Fibroblast of peridontal ligament (primary cell): ENCODE measurements around the gene PM20D2.
A peak's percentile ranks its signal among the peaks of the same experiment; 100 is the strongest.

Experiments
- DNase-seq: peaks from one replicate; pipeline ENCODE4 v3.0.0-alpha.2; 2010; ENCODE audit errors: extremely low read depth

PM20D2 gene

GRCh38 chr6:89145091-89145955 is 532 bp upstream of the PM20D2 start:
- peak; percentile 29 for DNase-seq

DNA sequence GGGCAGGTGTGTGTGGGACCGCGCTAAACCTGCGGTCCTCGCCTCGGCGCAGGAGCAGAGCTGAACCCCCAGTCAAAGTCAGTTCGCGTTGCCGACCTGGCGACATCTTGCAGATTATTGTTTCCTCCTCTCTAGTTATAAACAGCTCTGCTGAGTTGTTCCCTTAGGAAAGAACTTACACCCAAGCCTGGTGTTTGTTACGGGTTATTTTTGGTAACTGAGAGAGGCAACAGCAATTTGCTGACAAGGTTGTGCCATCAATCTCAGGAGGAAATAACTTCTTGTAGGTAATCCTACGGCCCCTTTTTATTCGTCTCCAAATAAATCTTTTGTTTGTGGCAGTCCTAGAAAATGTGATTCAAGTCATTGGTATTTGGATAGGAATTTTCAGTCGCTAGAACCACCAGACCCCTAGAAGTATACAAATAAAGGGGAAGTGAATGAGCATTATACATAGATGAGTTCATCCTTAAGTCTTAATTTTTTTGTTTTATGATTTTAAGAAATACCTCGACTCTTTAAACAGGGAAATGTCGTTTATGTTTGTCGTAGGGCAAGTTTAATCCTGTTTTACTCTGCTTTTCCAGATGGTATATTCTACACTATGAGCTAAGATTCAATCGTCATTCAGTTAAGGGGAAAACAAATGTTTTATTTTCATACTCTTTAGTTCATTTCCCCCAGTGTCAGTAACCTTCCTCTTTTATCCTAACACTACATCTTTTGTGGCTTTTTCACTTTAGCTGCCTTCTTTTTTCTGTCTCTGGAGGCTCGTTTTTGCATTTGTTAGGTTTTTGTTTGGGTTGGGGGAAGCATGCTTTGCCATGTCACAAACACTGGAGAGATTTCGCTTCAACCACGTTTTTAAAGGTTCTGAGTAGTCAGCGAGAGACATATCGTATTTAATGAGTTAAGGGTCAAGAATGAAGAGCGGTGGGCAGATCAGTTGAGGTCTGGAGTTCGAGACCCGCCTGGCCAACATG is 1.2 kb downstream of the PM20D2 start:
- DNase-seq = peak; percentile 46

DNA sequence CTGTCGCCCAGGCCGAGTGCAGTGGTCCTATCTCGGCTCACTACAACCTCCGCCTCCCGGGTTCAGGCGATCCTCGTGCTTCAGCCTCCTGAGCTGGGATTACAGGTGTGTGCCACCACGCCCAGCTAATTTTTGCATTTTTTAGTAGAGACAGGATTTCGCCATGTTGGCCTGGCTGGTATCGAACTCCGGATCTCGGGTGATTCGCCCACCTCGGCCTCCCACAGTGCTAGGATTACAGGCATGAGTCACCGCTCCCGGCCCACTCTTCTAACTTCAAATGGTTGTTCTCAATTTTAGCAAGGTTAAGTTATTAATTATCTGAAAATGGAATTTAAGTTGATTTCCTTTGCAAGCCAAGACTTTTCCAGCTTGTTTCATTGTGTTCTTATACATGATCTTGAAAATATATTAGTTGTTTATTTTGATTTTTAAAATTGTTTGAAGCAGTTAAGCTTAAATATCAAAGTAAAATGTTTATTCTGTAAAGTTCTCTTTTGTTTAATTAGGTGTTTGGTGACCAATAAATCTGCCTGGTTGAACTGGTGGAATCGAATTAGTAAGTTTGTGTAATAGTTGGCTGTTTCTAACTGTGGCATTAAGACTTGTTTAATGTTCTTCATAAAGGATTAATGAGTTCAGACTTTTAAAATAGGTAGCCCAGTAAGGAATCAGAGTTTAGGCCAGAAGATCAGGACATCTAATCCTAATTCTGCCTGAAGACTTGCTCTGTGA is 2.3 kb downstream of the PM20D2 start:
- DNase-seq = no peak

GRCh38 chr6:89154131-89154530 is 8.3 kb downstream of the PM20D2 start:
- no peak for DNase-seq

GRCh38 chr6:89160331-89161092 is 14.7 kb downstream of the PM20D2 start:
- no peak for DNase-seq

GRCh38 chr6:89161326-89162046 is 15.6 kb downstream of the PM20D2 start:
- DNase-seq = peak; percentile 80

DNA sequence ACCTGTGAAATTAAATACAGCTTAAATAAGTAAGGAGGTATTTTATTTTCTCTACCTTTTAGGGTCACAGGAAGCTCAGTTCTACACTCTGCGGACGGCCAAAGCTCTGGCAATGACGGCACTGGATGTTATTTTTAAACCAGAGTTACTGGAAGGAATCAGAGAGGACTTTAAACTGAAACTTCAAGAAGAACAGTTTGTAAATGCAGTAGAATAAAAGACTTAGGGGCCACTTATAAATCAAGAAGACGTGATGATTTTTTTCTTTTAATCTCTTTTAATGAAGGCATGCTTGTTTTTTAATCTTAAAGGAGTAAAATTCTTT is 16.2 kb downstream of the PM20D2 start:
- DNase-seq = no peak

DNA sequence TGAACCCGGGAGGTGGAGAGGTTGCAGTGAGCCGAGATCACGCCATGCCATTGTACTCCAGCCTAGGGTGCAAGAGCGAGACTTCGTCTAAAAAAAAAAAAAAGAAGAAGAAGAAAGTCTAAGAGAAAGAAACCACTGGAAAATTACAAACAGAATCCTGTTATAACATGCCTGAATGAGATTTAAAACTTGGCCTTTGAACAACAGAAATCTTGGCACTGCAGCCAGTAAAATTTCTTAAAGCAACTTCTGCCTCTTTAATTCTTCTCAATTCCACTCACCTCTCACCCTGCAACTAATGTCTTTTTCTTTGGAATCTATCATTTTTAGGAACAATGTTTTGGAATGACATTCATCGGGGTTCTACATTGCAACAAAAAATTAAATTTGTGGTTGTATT is 26.3 kb downstream of the PM20D2 start:
- peak; percentile 5 for DNase-seq

DNA sequence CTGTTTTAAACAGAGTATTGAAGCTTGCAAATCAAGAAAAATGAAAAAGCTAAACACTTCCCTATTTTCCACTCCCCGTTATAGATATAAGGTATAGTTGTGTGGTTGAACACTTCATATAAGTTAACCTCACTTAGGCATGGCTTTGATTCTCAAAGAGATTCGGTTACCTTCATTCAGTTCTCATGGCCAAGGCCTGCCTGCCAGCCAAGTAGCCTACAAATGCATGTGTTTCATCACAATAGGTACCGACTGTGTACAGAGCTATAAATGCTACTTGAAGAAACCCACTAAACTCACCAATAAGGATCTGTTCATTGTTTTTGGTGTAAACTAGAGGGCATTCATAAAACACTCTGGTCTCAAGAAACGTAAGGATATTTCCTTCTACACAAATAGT is 27.8 kb downstream of the PM20D2 start:
- no peak for DNase-seq

DNA sequence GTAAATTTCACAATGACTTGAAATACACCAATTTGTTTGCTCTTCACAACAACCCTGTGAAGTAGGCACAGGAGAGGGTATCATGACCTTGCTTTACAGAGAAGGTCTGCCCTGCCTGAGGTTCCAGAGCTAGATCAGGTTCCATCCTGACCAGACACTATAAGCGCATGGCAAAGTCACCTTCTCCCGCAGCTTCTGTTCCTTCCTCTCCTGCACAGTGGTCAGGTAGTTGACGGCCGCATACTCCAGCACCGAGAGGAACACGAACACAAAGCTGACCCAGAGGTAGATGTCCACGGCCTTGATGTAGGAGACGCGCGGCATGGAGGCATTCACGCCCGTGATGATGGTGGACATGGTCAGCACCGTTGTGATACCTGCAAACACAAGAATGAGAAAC is 34.3 kb downstream of the PM20D2 start:
- DNase-seq = no peak

GRCh38 chr6:89180971-89181370 is 35.1 kb downstream of the PM20D2 start:
- no peak for DNase-seq

GRCh38 chr6:89183294-89183693 is 37.4 kb downstream of the PM20D2 start:
- DNase-seq = no peak

DNA sequence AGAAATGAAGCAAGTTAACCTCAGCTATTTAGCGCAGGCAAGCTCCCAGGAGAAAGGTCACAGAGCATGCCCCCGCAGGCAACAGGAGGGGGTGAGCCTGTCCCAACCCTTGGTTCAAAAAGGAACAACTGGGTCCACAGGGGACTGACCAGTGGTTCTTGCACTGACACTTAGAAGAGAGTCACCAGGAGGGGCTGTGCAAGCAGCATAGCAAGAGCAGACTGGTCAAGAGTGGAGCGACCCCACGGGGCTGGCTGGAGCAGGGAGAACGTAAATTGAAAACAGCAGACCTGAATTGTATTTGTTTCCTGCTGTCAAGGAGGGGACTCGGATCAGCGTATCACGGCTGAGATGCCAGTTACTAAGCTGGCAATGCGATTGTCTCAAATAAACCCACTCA is 38.5 kb downstream of the PM20D2 start:
- no peak for DNase-seq

- DNase-seq = no peak
Observed at GRCh38 chr6:89186762-89187161, 40.9 kb downstream of the PM20D2 start.

GRCh38 chr6:89187504-89187903 is 41.6 kb downstream of the PM20D2 start:
- DNase-seq = no peak

GRCh38 chr6:89190741-89191140 is 44.9 kb downstream of the PM20D2 start:
- DNase-seq = no peak

GRCh38 chr6:89194559-89194958 is 48.7 kb downstream of the PM20D2 start:
- DNase-seq = no peak

DNA sequence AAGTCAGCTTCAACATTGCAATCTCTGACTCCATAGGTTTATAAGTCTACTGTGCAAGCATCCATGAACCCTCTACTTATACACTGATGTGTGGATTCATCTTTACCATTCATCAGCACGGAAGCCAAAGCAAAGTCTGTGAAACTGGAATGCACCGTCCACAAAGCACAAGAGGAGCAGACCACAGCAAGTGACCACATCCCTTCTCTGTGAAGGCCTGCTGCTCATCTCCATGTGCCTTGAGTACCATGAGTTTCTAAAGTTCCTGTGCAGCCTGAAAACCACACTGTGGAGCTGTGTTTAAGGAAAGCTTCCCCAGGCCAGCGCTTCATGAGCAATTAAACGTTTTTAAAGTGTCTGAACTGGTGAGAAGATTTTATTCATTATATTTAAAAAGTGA is 51.3 kb downstream of the PM20D2 start:
- DNase-seq = no peak

GRCh38 chr6:89198235-89198634 is 52.4 kb downstream of the PM20D2 start:
- no peak for DNase-seq

DNA sequence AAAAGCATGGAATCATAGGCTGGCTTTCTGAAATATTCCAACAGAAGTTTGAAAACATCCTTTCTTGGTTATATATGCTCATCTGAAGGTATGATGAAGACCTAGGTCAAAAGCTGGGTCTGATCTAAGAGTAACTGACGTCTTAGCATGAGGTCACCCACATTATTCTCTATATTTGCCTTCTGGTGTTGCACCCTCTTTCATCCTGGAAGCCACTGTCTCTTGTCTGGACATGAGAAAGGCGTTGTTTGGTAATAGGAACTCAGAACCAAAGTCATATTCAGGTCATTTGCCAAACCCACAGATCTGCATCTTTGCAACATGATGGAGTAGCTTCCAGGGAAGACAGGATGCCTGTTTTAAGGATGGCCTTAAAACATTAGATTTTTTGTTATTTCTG is 53.7 kb downstream of the PM20D2 start:
- DNase-seq = no peak
